CD4-positive, CD25-positive, alpha-beta regulatory T cell (primary cell): Measurements from ENCODE around the gene MAP2K4. TPM values are rescaled to one million over a fixed set of nuclear protein-coding genes. Genes with fewer than 3 reads are reported as not detected.

Experiments used
- ATAC-seq, 2 donors: fragments of 150-1000 bp; cut with Tn5 transposase; one replicate each; pipeline ENCODE4 v1.10.0; 2021; ENCODE audit warnings: low read depth in 2 of 2, moderate number of reproducible peaks in 2 of 2, moderate library complexity in 1 of 2
- DNase-seq, 3 donors: peaks; one replicate each; pipeline versions ENCODE4 v3.0.0 to v3.0.0-alpha.2; 2012 to 2022; ENCODE audit warnings: mixed read lengths in 1 of 3
- H3K27ac ChIP-seq: one replicate; pipeline ENCODE4 v1.7.0; 2013; ENCODE audit warnings: mild to moderate bottlenecking, low read length; ENCODE audit not compliant: insufficient read depth, poor library complexity, severe bottlenecking
- H3K27me3 ChIP-seq: one replicate; pipeline ENCODE4 v1.7.0; 2013; ENCODE audit warnings: low read length; ENCODE audit not compliant: control insufficient read depth, insufficient read depth
- H3K36me3 ChIP-seq: one replicate; pipeline ENCODE4 v1.7.0; 2013; ENCODE audit warnings: mild to moderate bottlenecking, low read length, moderate library complexity; ENCODE audit not compliant: control insufficient read depth, insufficient read depth
- H3K4me1 ChIP-seq: 2 replicates; pipeline ENCODE4 v1.7.0; 2013; ENCODE audit warnings: mild to moderate bottlenecking, low read length; ENCODE audit not compliant: insufficient read depth, control insufficient read depth, poor library complexity, severe bottlenecking
- H3K4me3 ChIP-seq: one replicate; pipeline ENCODE4 v1.7.0; 2013; ENCODE audit warnings: low read depth, mild to moderate bottlenecking, low read length, moderate library complexity
- H3K9me3 ChIP-seq, 2 experiments: 1 replicate in 1 of 2; 2 replicates in 1 of 2; pipeline ENCODE4 v1.7.0; 2013; ENCODE audit warnings: low read length in 2 of 2, mild to moderate bottlenecking in 1 of 2, moderate library complexity in 1 of 2; ENCODE audit not compliant: control insufficient read depth in 2 of 2
- H3K27ac Mint-ChIP-seq, 3 donors: one replicate each; pipeline ENCODE4 v1.8.0; 2020 to 2022; ENCODE audit warnings: mild to moderate bottlenecking in 3 of 3, mixed read lengths in 3 of 3, moderate library complexity in 2 of 3
- H3K27me3 Mint-ChIP-seq: one replicate; pipeline ENCODE4 v1.8.0; 2022; ENCODE audit warnings: mild to moderate bottlenecking, mixed read lengths
- H3K36me3 Mint-ChIP-seq: one replicate; pipeline ENCODE4 v1.8.0; 2020; ENCODE audit warnings: mixed read lengths
- H3K4me1 Mint-ChIP-seq, 4 donors: one replicate each; pipeline ENCODE4 v1.8.0; 2020 to 2022; ENCODE audit warnings: mixed read lengths in 4 of 4, mild to moderate bottlenecking in 1 of 4
- H3K4me3 Mint-ChIP-seq, 4 donors: one replicate each; pipeline ENCODE4 v1.8.0; 2020 to 2022; ENCODE audit warnings: mild to moderate bottlenecking in 4 of 4, mixed read lengths in 4 of 4, moderate library complexity in 3 of 4
- H3K9me3 Mint-ChIP-seq, 7 donors: one replicate each; pipeline ENCODE4 v1.8.0; 2020 to 2022; ENCODE audit warnings: mixed read lengths in 7 of 7, mild to moderate bottlenecking in 3 of 7, moderate library complexity in 2 of 7
- polyA plus RNA-seq, 4 donors: library from polyadenylated mRNA; unstranded; fragments of 300-500 nt; fragmentation: Illumina TruSeq; gene quantifications; one replicate each; pipeline ENCODE4 v1.2.3, GENCODE V29; 2021
- total RNA-seq: library from RNA; stranded (reverse); gene quantifications from one replicate; pipeline ENCODE4 v1.2.3, GENCODE V29; 2022

The MAP2K4 gene
- total and polyA plus RNA-seq, 5 donors from 2014 or later, result 25.1 to 30.6 (median 26.1) TPM

GRCh38 chr17:11990363-11990983 lies 30.2 kb upstream of the MAP2K4 start:
- no peak for ATAC-seq
- peak overlapping the region in 1 of 4 donors; percentile 2 for H3K4me3 Mint-ChIP-seq

GRCh38 chr17:11991461-11991860 lies 29.2 kb upstream of the MAP2K4 start:
- H3K9me3 Mint-ChIP-seq, result no peaks in the 10 kb centered on the region
- ATAC-seq (no peak), DNase-seq (no peak)
- no peak overlapping the region for H3K4me3 ChIP-seq
- H3K27ac Mint-ChIP-seq, result peak overlapping the region in 1 of 3 donors; percentile 54
- no peak overlapping the region for H3K27ac ChIP-seq
- no peaks in the 10 kb centered on the region for H3K9me3 ChIP-seq
- H3K36me3 ChIP-seq, result peaks cover 24% of the 10 kb centered on the region
- peaks cover 30 to 59% (median 43%) of the 10 kb centered on the region in 4 donors for H3K4me1 Mint-ChIP-seq
- no peak overlapping the region for H3K4me3 Mint-ChIP-seq
- no peaks in the 10 kb centered on the region for H3K27me3 ChIP-seq
- H3K27me3 Mint-ChIP-seq, result no peaks in the 10 kb centered on the region
- peaks cover 8% of the 10 kb centered on the region for H3K4me1 ChIP-seq
- peaks cover 42% of the 10 kb centered on the region for H3K36me3 Mint-ChIP-seq

More at GRCh38 chr17:11990363-11990983, 30.2 kb upstream of the MAP2K4 start:
- H3K9me3 ChIP-seq, result no peaks in the 10 kb centered on the region
- no peaks in the 10 kb centered on the region for H3K9me3 Mint-ChIP-seq
- H3K27me3 Mint-ChIP-seq, result no peaks in the 10 kb centered on the region
- H3K4me3 ChIP-seq, result no peak overlapping the region
- H3K36me3 ChIP-seq, result peaks cover 32% of the 10 kb centered on the region
- no peaks in the 10 kb centered on the region for H3K27me3 ChIP-seq
- H3K4me1 Mint-ChIP-seq, result peaks cover 30 to 55% (median 39%) of the 10 kb centered on the region in 4 donors
- no peak for DNase-seq
- peaks cover 45% of the 10 kb centered on the region for H3K36me3 Mint-ChIP-seq
- no peak overlapping the region for H3K27ac ChIP-seq
- H3K27ac Mint-ChIP-seq, result peak overlapping the region in 1 of 3 donors; percentile 54
- H3K4me1 ChIP-seq, result peaks cover 6% of the 10 kb centered on the region

- H3K9me3 ChIP-seq, result no peaks in the 10 kb centered on the region
- H3K9me3 Mint-ChIP-seq, result no peaks in the 10 kb centered on the region
- H3K4me3 ChIP-seq, result peak overlapping the region; percentile 90
- H3K36me3 ChIP-seq, result peaks cover 4% of the 10 kb centered on the region
- H3K4me1 Mint-ChIP-seq, result peaks cover 10 to 40% (median 16%) of the 10 kb centered on the region in 4 donors
- DNase-seq (peak in 1 of 3 donors; percentile 71), ATAC-seq (peak; percentile 0 to 5)
- H3K27ac ChIP-seq, result peak overlapping the region; percentile 92
- H3K4me3 Mint-ChIP-seq, result peak overlapping the region; percentile 92 to 98 (median 94)
- peak overlapping the region; percentile 85 to 96 (median 93) for H3K27ac Mint-ChIP-seq
- H3K4me1 ChIP-seq, result peaks cover 8% of the 10 kb centered on the region
- peaks cover 5% of the 10 kb centered on the region for H3K27me3 Mint-ChIP-seq
- no peaks in the 10 kb centered on the region for H3K27me3 ChIP-seq
- H3K36me3 Mint-ChIP-seq, result peaks cover 8% of the 10 kb centered on the region
These were observed 23.9 kb upstream of the MAP2K4 start for GRCh38 chr17:11996722-11997146.

- no peaks in the 10 kb centered on the region for H3K27me3 ChIP-seq
- peaks cover 10 to 38% (median 16%) of the 10 kb centered on the region in 4 donors for H3K4me1 Mint-ChIP-seq
- peak within 1 kb of the TSS; percentile 93 for H3K4me3 ChIP-seq
- DNase-seq, result peak; percentile 92 to 96 (median 94)
- peak within 1 kb of the TSS; percentile 96 to 98 (median 97) for H3K27ac Mint-ChIP-seq
- ATAC-seq, result peak; percentile 99
- H3K4me1 ChIP-seq, result peaks cover 8% of the 10 kb centered on the region
- peaks cover 5% of the 10 kb centered on the region for H3K27me3 Mint-ChIP-seq
- H3K4me3 Mint-ChIP-seq, result peak within 1 kb of the TSS; percentile 93 to 98 (median 94)
- no peaks in the 10 kb centered on the region for H3K9me3 ChIP-seq
- H3K36me3 ChIP-seq, result peaks cover under 1% of the 10 kb centered on the region
- peak within 1 kb of the TSS; percentile 92 for H3K27ac ChIP-seq
- H3K36me3 Mint-ChIP-seq, result peaks cover 8% of the 10 kb centered on the region
- H3K9me3 Mint-ChIP-seq, result no peaks in the 10 kb centered on the region
These were observed 23.3 kb upstream of the MAP2K4 start, which contains the start of gene ZNF18 for GRCh38 chr17:11997147-11997971. Gene ZNF18, minus strand, starts transcription at chr17:11997475. Its CDS starts 4,646 bp downstream, at chr17:11992829.

GRCh38 chr17:11997972-11998233 lies 22.8 kb upstream of the MAP2K4 start:
- no peaks in the 10 kb centered on the region for H3K9me3 ChIP-seq
- Mint-ChIP-seq H3K9me3 (no peaks in the 10 kb centered on the region), H3K27me3 (peaks cover 5% of the 10 kb centered on the region), H3K27ac (peak overlapping the region; percentile 96 to 98 (median 97)), H3K4me1 (peaks cover 8 to 36% (median 15%) of the 10 kb centered on the region in 4 donors), H3K4me3 (peak overlapping the region; percentile 93 to 98 (median 94)), H3K36me3 (peaks cover 3% of the 10 kb centered on the region)
- H3K27ac ChIP-seq, result peak overlapping the region; percentile 92
- H3K4me1 ChIP-seq, result peaks cover 8% of the 10 kb centered on the region
- peak overlapping the region; percentile 93 for H3K4me3 ChIP-seq
- no peaks in the 10 kb centered on the region for H3K36me3 ChIP-seq
- H3K27me3 ChIP-seq, result no peaks in the 10 kb centered on the region
- ATAC-seq (no peak), DNase-seq (no peak)

- H3K36me3 Mint-ChIP-seq, result no peaks in the 10 kb centered on the region
- no peak overlapping the region for H3K27ac Mint-ChIP-seq
- H3K27me3 Mint-ChIP-seq, result peaks cover 5% of the 10 kb centered on the region
- ATAC-seq (no peak), DNase-seq (no peak)
- H3K4me3 ChIP-seq, result no peak overlapping the region
- H3K9me3 ChIP-seq, result no peaks in the 10 kb centered on the region
- H3K9me3 Mint-ChIP-seq, result no peaks in the 10 kb centered on the region
- H3K27me3 ChIP-seq, result no peaks in the 10 kb centered on the region
- no peaks in the 10 kb centered on the region for H3K36me3 ChIP-seq
- peaks cover 8% of the 10 kb centered on the region for H3K4me1 ChIP-seq
- no peak overlapping the region for H3K27ac ChIP-seq
- peaks cover 0 to 24% (median 9%) of the 10 kb centered on the region in 4 donors for H3K4me1 Mint-ChIP-seq
- peak overlapping the region in 1 of 4 donors; percentile 61 for H3K4me3 Mint-ChIP-seq
These were observed 21.0 kb upstream of the MAP2K4 start for GRCh38 chr17:11999696-12000095.

GRCh38 chr17:12007466-12007865 lies 13.2 kb upstream of the MAP2K4 start:
- no peak overlapping the region for H3K27ac ChIP-seq
- no peaks in the 10 kb centered on the region for H3K4me1 ChIP-seq
- no peak overlapping the region for H3K4me3 ChIP-seq
- Mint-ChIP-seq H3K27ac (no peak overlapping the region), H3K27me3 (peaks cover 14% of the 10 kb centered on the region), H3K4me1 (no peaks in the 10 kb centered on the region), H3K4me3 (no peak overlapping the region), H3K9me3 (peaks cover 0 to 2% (median 0%) of the 10 kb centered on the region in 7 donors), H3K36me3 (no peaks in the 10 kb centered on the region)
- H3K27me3 ChIP-seq, result peaks cover 3% of the 10 kb centered on the region
- ATAC-seq (no peak), DNase-seq (no peak)
- no peaks in the 10 kb centered on the region for H3K9me3 ChIP-seq
- no peaks in the 10 kb centered on the region for H3K36me3 ChIP-seq
